PC-3 (cell line): ENCODE data around the gene HDAC4.

Source experiments
- CTCF ChIP-seq: fragments of 300-600 bp; sonication (generic); conservative IDR thresholded peaks from 2 replicates; pipeline ENCODE4 v1.5.1; 2017; ENCODE audit warnings: antibody characterized with exemption, low read depth, mild to moderate bottlenecking, low read length
- EZH2 ChIP-seq: fragments of 300-600 bp; sonication (generic); IDR thresholded peaks from one replicate; pipeline ENCODE4 v1.6.1; 2017; ENCODE audit warnings: antibody characterized with exemption, mild to moderate bottlenecking, low read length; ENCODE audit not compliant: unreplicated experiment
- EZH2phosphoT487 ChIP-seq: fragments of 300-600 bp; sonication (generic); IDR thresholded peaks from 2 replicates; pipeline ENCODE4 v1.6.1; 2018; ENCODE audit warnings: mild to moderate bottlenecking, antibody characterized with exemption, low read length, borderline replicate concordance

- TF ChIP-seq CTCF (no peak), EZH2 (no peak), EZH2phosphoT487 (no peak)
These were observed 13.0 kb downstream of the HDAC4 start for GRCh38 chr2:239387811-239388210.
